Neural cell (in vitro differentiated cells): ENCODE measurements around the gene ERBB4. TPM values are rescaled to one million over a fixed set of nuclear protein-coding genes. Genes with fewer than 3 reads are reported as not detected.

Source experiments
- H2AFZ ChIP-seq: fragments of 200-600, 300-800 bp; sonication (generic), shearing (Covaris generic); 2 replicates; pipeline ENCODE4 v1.6.0; 2014; ENCODE audit warnings: low read depth, mild to moderate bottlenecking, antibody characterized with exemption, low read length, moderate library complexity
- H3F3A ChIP-seq: fragments of 200-600 bp; shearing (Covaris generic); 2 replicates; pipeline ENCODE4 v1.6.1; 2016; ENCODE audit warnings: mild to moderate bottlenecking, moderate library complexity, mixed read lengths, antibody characterized with exemption, low read length; ENCODE audit not compliant: insufficient read depth, poor library complexity, severe bottlenecking
- H3K27ac ChIP-seq: fragments of 200-600, 300-800 bp; sonication (generic), shearing (Covaris generic); 2 replicates; pipeline ENCODE4 v1.5.1; 2014; ENCODE audit warnings: mild to moderate bottlenecking, low read length, moderate library complexity
- H3K27me3 ChIP-seq: fragments of 300-800, 200-600 bp; sonication (generic), shearing (Covaris generic); 2 replicates; pipeline ENCODE4 v1.6.0; 2014; ENCODE audit warnings: mild to moderate bottlenecking, low read depth, low read length, moderate library complexity; ENCODE audit not compliant: insufficient read depth
- H3K36me3 ChIP-seq: fragments of 300-800, 200-600 bp; sonication (generic), shearing (Covaris generic); 2 replicates; pipeline ENCODE4 v1.5.1; 2014; ENCODE audit warnings: mild to moderate bottlenecking, antibody characterized with exemption, low read length, moderate library complexity; ENCODE audit not compliant: insufficient read depth
- H3K4me2 ChIP-seq: fragments of 300-800, 200-600 bp; sonication (generic), shearing (Covaris generic); 2 replicates; pipeline ENCODE4 v1.6.0; 2014; ENCODE audit warnings: mild to moderate bottlenecking, low read length
- H3K4me3 ChIP-seq: fragments of 300-800, 200-600 bp; sonication (generic), shearing (Covaris generic); 2 replicates; pipeline ENCODE4 v1.5.1; 2014; ENCODE audit warnings: mild to moderate bottlenecking, low read length, moderate library complexity
- H3K79me2 ChIP-seq: fragments of 200-600 bp; shearing (Covaris generic); replicated peaks from 2 replicates; pipeline ENCODE4 v1.6.0; 2014; ENCODE audit warnings: mild to moderate bottlenecking, low read length, moderate library complexity; ENCODE audit not compliant: insufficient read depth
- H3K9ac ChIP-seq: fragments of 300-800, 200-600 bp; sonication (generic), shearing (Covaris generic); 2 replicates; pipeline ENCODE4 v1.6.1; 2016; ENCODE audit warnings: mild to moderate bottlenecking, low read length, mixed read lengths
- H3K9me2 ChIP-seq: fragments of 200-600 bp; shearing (Covaris generic); 2 replicates; pipeline ENCODE4 v1.6.1; 2016; ENCODE audit warnings: mild to moderate bottlenecking, low read length, mixed read lengths; ENCODE audit not compliant: insufficient read depth
- H3K9me3 ChIP-seq: fragments of 200-600, 300-800 bp; sonication (generic), shearing (Covaris generic); 2 replicates; pipeline ENCODE4 v1.6.1; 2016; ENCODE audit warnings: mild to moderate bottlenecking, mixed run types, low read length, moderate library complexity, mixed read lengths
- H4K20me1 ChIP-seq: fragments of 200-600 bp; shearing (Covaris generic); 2 replicates; pipeline ENCODE4 v1.6.1; 2016; ENCODE audit warnings: mild to moderate bottlenecking, mixed run types; ENCODE audit not compliant: insufficient read depth
- EP300 ChIP-seq: fragments of 450-650 bp; conservative IDR thresholded peaks from 2 replicates; pipeline ENCODE4 v1.6.1; 2014; ENCODE audit warnings: antibody characterized with exemption, mild to moderate bottlenecking, moderate library complexity; ENCODE audit not compliant: poor library complexity, severe bottlenecking
- EZH2 ChIP-seq: fragments of 200-600, 300-800 bp; shearing (Covaris generic), sonication (generic); IDR thresholded peaks from 2 replicates; pipeline ENCODE4 v1.6.1; 2014; ENCODE audit warnings: antibody characterized with exemption, low read length, borderline replicate concordance, mild to moderate bottlenecking; ENCODE audit not compliant: insufficient read depth, poor library complexity, severe bottlenecking
- MXI1 ChIP-seq: fragments of 450-650 bp; conservative IDR thresholded peaks from 2 replicates; pipeline ENCODE4 v1.6.1; 2014; ENCODE audit warnings: antibody characterized with exemption, mild to moderate bottlenecking; ENCODE audit not compliant: poor library complexity, severe bottlenecking
- POLR2AphosphoS5 ChIP-seq: IDR thresholded peaks from 2 replicates; pipeline ENCODE4 v1.6.1; 2012
- SMC3 ChIP-seq: fragments of 450-650 bp; conservative IDR thresholded peaks from 2 replicates; pipeline ENCODE4 v1.6.1; 2014; ENCODE audit warnings: antibody characterized with exemption, mild to moderate bottlenecking, moderate library complexity; ENCODE audit not compliant: poor library complexity
- polyA plus RNA-seq: library from polyadenylated mRNA; depleted of rRNA; stranded (reverse); fragments of >200 nt; gene quantifications from 2 replicates; pipeline ENCODE4 v1.2.3, GENCODE V29; 2014
- TF ChIP-seq, protein P1 (sequence below): IDR thresholded peaks from 2 replicates; pipeline ENCODE4 v1.6.1; 2012; ENCODE audit warnings: borderline replicate concordance
- TF ChIP-seq, protein P2 (sequence below): fragments of 450-650 bp; IDR thresholded peaks from 2 replicates; pipeline ENCODE4 v1.5.1; 2014; ENCODE audit warnings: antibody characterized with exemption, mild to moderate bottlenecking, moderate library complexity; ENCODE audit not compliant: poor library complexity, severe bottlenecking

Gene ERBB4
- polyA plus RNA-seq, 1 donor from 2014 or later = 0.69 TPM

DNA sequence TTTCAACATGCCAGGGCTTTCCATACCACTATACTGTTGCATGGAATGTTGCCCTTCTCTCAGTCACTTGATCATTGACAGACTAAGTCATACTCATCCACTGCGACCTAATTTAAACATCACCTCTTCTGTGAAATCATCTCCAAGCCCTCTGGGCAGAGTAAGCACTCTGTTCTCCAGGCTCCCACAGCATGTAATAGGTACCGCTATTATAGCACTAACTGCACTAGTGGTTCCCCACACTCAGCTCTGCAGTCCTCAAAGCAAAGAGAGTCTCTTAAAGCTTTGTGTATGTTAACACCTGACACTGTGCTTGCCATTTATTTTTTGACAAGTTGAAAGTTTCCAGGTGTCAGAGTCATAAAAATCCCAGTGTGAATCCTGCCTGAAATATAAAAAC lies 947.2 kb downstream of the ERBB4 start:
- Histone ChIP-seq H3K27ac (no peak overlapping the region), H3K9ac (no peak overlapping the region), H2AFZ (no peak overlapping the region), H3K27me3 (no peaks in the 10 kb centered on the region), H3K4me2 (no peak overlapping the region), H3K9me2 (no peaks in the 10 kb centered on the region), H3F3A (no peaks in the 10 kb centered on the region), H3K79me2 (no peaks in the 10 kb centered on the region), H3K36me3 (no peaks in the 10 kb centered on the region), H3K9me3 (no peaks in the 10 kb centered on the region), H4K20me1 (no peaks in the 10 kb centered on the region), H3K4me3 (no peak overlapping the region)
- TF ChIP-seq SMC3 (peak; percentile 12), MXI1 (no peak), EZH2 (no peak), POLR2AphosphoS5 (peak; percentile 39), EP300 (peak; percentile 34)
- TF ChIP-seq, protein P1, sequence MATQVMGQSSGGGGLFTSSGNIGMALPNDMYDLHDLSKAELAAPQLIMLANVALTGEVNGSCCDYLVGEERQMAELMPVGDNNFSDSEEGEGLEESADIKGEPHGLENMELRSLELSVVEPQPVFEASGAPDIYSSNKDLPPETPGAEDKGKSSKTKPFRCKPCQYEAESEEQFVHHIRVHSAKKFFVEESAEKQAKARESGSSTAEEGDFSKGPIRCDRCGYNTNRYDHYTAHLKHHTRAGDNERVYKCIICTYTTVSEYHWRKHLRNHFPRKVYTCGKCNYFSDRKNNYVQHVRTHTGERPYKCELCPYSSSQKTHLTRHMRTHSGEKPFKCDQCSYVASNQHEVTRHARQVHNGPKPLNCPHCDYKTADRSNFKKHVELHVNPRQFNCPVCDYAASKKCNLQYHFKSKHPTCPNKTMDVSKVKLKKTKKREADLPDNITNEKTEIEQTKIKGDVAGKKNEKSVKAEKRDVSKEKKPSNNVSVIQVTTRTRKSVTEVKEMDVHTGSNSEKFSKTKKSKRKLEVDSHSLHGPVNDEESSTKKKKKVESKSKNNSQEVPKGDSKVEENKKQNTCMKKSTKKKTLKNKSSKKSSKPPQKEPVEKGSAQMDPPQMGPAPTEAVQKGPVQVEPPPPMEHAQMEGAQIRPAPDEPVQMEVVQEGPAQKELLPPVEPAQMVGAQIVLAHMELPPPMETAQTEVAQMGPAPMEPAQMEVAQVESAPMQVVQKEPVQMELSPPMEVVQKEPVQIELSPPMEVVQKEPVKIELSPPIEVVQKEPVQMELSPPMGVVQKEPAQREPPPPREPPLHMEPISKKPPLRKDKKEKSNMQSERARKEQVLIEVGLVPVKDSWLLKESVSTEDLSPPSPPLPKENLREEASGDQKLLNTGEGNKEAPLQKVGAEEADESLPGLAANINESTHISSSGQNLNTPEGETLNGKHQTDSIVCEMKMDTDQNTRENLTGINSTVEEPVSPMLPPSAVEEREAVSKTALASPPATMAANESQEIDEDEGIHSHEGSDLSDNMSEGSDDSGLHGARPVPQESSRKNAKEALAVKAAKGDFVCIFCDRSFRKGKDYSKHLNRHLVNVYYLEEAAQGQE = no peak

DNA sequence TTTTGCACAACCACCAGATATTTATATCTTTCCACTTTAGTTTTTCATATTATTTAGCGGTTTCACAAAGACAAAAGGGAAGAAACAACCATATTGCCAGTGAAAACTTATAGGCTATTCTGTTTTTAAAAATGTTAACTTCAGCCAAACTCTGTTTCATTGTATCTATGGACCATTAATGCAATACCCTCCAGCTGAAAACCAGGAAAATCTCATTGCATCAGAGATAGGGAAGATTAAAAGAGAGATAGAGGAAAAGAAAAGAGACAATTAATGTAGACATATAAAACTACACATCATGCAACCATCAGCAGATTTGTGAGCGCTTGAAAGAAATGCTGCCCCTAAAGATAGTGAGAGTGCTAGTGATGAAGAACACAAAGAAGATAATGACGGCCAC lies 970.2 kb downstream of the ERBB4 start:
- no peak overlapping the region for H3K4me3 ChIP-seq
- no peak overlapping the region for H3K4me2 ChIP-seq
- TF ChIP-seq, protein P1 = no peak
- TF ChIP-seq SMC3 (no peak), POLR2AphosphoS5 (no peak), EP300 (no peak)
- TF ChIP-seq, protein P2, sequence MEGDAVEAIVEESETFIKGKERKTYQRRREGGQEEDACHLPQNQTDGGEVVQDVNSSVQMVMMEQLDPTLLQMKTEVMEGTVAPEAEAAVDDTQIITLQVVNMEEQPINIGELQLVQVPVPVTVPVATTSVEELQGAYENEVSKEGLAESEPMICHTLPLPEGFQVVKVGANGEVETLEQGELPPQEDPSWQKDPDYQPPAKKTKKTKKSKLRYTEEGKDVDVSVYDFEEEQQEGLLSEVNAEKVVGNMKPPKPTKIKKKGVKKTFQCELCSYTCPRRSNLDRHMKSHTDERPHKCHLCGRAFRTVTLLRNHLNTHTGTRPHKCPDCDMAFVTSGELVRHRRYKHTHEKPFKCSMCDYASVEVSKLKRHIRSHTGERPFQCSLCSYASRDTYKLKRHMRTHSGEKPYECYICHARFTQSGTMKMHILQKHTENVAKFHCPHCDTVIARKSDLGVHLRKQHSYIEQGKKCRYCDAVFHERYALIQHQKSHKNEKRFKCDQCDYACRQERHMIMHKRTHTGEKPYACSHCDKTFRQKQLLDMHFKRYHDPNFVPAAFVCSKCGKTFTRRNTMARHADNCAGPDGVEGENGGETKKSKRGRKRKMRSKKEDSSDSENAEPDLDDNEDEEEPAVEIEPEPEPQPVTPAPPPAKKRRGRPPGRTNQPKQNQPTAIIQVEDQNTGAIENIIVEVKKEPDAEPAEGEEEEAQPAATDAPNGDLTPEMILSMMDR = no peak
- no peaks in the 10 kb centered on the region for H3F3A ChIP-seq
- H3K27me3 ChIP-seq = no peaks in the 10 kb centered on the region
- H4K20me1 ChIP-seq = no peaks in the 10 kb centered on the region
- no peaks in the 10 kb centered on the region for H3K79me2 ChIP-seq
- H3K9ac ChIP-seq = no peak overlapping the region
- no peaks in the 10 kb centered on the region for H3K36me3 ChIP-seq
- no peaks in the 10 kb centered on the region for H3K9me3 ChIP-seq
- H3K27ac ChIP-seq = no peak overlapping the region
- no peak overlapping the region for H2AFZ ChIP-seq
- no peaks in the 10 kb centered on the region for H3K9me2 ChIP-seq
